Ascending aorta (tissue), 2 donors: ENCODE results near the gene CHIC2. TPM values are rescaled to one million over a fixed set of nuclear protein-coding genes. Genes with fewer than 3 reads are reported as not detected.

Source experiments
- DNase-seq, 2 donors: peaks; one replicate each; pipeline ENCODE4 v3.0.0-alpha.2; 2019; ENCODE audit warnings: low spot score in 2 of 2
- H3K27ac ChIP-seq, 2 donors: fragments of 200-600 bp; sonication (generic); one replicate each; pipeline ENCODE4 v1.5.1; 2016 to 2017; ENCODE audit warnings: mild to moderate bottlenecking in 1 of 2
- H3K27me3 ChIP-seq: fragments of 200-600 bp; sonication (generic); one replicate; pipeline ENCODE4 v1.5.1; 2017
- H3K36me3 ChIP-seq, 2 donors: fragments of 200-600 bp; sonication (generic); one replicate each; pipeline ENCODE4 v1.5.1; 2016
- H3K4me1 ChIP-seq, 2 donors: fragments of 200-600 bp; sonication (generic); one replicate each; pipeline ENCODE4 v1.5.1; 2016 to 2017; ENCODE audit warnings: mild to moderate bottlenecking in 1 of 2
- H3K4me3 ChIP-seq, 2 donors: fragments of 200-600 bp; sonication (generic); one replicate each; pipeline ENCODE4 v1.5.1; 2016 to 2017; ENCODE audit warnings: mild to moderate bottlenecking in 1 of 2
- H3K9me3 ChIP-seq, 2 donors: fragments of 200-600 bp; sonication (generic); one replicate each; pipeline ENCODE4 v1.5.1; 2016
- intact Hi-C: fragments of 100-400 bp; cut with DNase I; formaldehyde crosslinking; loops from one replicate; pipeline ENCODE4 v1.15.1; 2023
- total RNA-seq: library from RNA; depleted of rRNA; stranded (reverse); fragments of >200 nt; gene quantifications from one replicate; pipeline ENCODE4 v1.1.0, GENCODE V29; 2016
- TF ChIP-seq, protein P1 (sequence below), 3 experiments: fragments of 200-600 bp in 2 of 3; fragments of 450-650 bp in 1 of 3; sonication (generic) in 2 of 3; IDR thresholded peaks; one replicate each; pipeline ENCODE4 v1.5.1; 2016 to 2019; ENCODE audit warnings: antibody characterized with exemption in 3 of 3, mild to moderate bottlenecking in 1 of 3, moderate library complexity in 1 of 3

CHIC2 gene
- total RNA-seq, 1 donor from 2014 or later, result 34.1 TPM

DNA sequence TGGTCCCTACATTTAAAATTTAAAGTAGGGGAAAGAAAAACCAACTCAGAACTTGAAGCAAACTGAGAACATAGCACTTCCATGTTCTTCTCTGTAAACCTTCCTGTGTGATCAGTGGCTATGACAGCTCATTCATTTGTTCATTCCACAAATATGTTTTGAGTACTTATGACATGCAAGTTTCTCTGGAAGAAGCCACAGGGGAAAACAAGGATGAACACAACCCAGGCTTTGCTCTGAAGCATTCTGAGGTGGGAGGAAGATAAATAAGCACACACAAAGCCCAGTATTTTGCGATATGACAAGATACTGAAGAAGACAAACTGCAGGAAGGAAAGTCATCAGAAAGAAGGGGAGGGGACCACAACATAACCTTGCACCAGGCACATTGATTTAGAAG lies 96.4 kb downstream of the CHIC2 start:
- DNase-seq, result no peak
- Histone ChIP-seq H3K36me3 (no peaks in the 10 kb centered on the region), H3K9me3 (no peaks in the 10 kb centered on the region), H3K27ac (no peak overlapping the region), H3K4me3 (no peak overlapping the region), H3K27me3 (no peaks in the 10 kb centered on the region), H3K4me1 (no peaks in the 10 kb centered on the region)
- TF ChIP-seq, protein P1, sequence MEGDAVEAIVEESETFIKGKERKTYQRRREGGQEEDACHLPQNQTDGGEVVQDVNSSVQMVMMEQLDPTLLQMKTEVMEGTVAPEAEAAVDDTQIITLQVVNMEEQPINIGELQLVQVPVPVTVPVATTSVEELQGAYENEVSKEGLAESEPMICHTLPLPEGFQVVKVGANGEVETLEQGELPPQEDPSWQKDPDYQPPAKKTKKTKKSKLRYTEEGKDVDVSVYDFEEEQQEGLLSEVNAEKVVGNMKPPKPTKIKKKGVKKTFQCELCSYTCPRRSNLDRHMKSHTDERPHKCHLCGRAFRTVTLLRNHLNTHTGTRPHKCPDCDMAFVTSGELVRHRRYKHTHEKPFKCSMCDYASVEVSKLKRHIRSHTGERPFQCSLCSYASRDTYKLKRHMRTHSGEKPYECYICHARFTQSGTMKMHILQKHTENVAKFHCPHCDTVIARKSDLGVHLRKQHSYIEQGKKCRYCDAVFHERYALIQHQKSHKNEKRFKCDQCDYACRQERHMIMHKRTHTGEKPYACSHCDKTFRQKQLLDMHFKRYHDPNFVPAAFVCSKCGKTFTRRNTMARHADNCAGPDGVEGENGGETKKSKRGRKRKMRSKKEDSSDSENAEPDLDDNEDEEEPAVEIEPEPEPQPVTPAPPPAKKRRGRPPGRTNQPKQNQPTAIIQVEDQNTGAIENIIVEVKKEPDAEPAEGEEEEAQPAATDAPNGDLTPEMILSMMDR (IDR thresholded peaks at IDR 0.05), result no peak
- intact Hi-C loops, result no loop called here

DNA sequence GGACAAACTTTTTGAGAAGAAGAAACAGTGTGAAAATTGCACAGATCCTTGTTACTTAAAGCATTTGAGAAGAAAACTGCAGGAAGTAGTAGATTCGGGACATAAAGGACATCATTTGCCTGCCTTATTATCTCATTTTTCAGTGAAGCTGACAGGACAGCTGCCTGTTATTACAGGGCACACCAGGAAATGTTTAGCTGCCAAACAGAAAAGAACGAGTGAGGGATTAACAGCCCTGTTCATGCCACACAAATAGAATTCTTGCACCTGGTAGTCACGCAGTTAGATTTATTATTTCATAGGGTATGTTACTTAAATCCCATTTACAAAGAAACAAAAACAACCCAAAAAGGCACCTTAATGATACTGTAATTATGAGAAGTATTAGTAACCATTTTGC lies 100.6 kb downstream of the CHIC2 start:
- TF ChIP-seq, protein P1 (IDR thresholded peaks at IDR 0.05), result no peak
- Histone ChIP-seq H3K4me1 (no peaks in the 10 kb centered on the region), H3K9me3 (no peaks in the 10 kb centered on the region), H3K36me3 (no peaks in the 10 kb centered on the region), H3K4me3 (no peak overlapping the region), H3K27ac (no peak overlapping the region), H3K27me3 (no peaks in the 10 kb centered on the region)
- intact Hi-C loops, result no loop called here
- DNase-seq, result no peak

DNA sequence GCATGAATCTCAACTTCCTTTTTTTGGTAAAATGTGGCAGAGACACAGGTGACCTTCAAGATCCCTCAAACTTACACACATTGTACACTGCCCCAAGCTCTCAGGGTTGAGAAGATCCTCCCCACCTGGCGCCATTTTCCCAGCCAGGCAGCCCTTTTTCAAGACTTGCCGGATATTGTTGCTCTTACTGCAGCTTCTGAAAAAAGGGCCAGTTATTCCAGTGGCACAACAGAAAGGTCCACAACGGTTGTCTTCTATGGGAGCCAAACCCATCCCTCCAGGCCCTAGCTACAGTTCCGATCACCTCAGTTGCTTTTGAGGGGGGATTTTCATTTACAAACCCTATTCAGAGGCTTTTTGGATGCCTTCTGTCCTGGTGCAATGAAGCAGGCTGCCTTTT lies 101.1 kb downstream of the CHIC2 start:
- DNase-seq, result no peak
- H3K9me3 ChIP-seq, result no peaks in the 10 kb centered on the region
- intact Hi-C loops, result no loop called here
- no peaks in the 10 kb centered on the region for H3K36me3 ChIP-seq
- no peak overlapping the region for H3K4me3 ChIP-seq
- no peak overlapping the region for H3K27ac ChIP-seq
- no peaks in the 10 kb centered on the region for H3K27me3 ChIP-seq
- TF ChIP-seq, protein P1 (IDR thresholded peaks at IDR 0.05), result no peak
- no peaks in the 10 kb centered on the region for H3K4me1 ChIP-seq

DNA sequence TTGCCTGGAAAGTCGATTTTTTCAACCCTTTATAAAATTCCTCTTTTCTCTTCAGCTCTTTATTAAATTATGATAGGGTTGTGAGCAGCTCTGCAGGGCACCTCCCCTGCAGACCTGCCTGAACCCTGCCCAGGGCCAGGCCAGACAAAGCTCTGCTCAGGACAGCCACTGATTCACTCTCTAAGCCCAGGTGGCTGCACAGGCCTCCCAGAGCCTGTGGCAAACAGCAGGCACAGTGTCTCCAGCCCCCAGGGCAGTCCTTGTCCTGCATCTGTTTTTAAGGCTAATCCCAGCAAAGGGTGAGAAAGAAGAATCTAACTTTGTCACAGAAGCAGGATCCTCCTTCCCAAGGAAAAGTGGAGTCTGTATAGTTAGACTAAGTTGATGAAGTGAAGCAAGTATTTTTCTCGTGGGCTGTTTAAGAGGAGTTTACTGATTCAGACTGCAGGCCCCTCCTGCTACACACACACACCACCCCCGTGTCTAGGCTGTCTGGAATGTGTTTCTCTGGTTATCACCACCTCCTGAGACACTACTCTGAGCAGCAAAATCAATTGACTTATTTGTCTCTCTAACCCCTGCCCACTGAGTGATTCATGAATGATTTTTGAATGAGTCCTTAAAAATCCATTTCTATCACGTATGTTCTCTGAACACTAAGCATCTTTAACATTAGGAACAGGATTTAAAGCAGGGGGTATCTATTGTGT lies 101.7 kb downstream of the CHIC2 start:
- Histone ChIP-seq H3K9me3 (no peaks in the 10 kb centered on the region), H3K36me3 (no peaks in the 10 kb centered on the region), H3K4me3 (no peak overlapping the region), H3K27me3 (no peaks in the 10 kb centered on the region), H3K4me1 (no peaks in the 10 kb centered on the region), H3K27ac (no peak overlapping the region)
- no peak for DNase-seq
- intact Hi-C loops, result no loop called here
- TF ChIP-seq, protein P1 (IDR thresholded peaks at IDR 0.05), result no peak

- no peak overlapping the region for H3K27ac ChIP-seq
- TF ChIP-seq, protein P1 (IDR thresholded peaks at IDR 0.05), result no peak
Observed at GRCh38 chr4:53961351-53961750, 103.1 kb downstream of the CHIC2 start.

GRCh38 chr4:53960843-53961242 lies 103.6 kb downstream of the CHIC2 start:
- TF ChIP-seq, protein P1 (IDR thresholded peaks at IDR 0.05), result no peak
- DNase-seq, result no peak
- Histone ChIP-seq H3K4me1 (no peaks in the 10 kb centered on the region), H3K9me3 (no peaks in the 10 kb centered on the region), H3K27me3 (no peaks in the 10 kb centered on the region), H3K4me3 (no peak overlapping the region), H3K27ac (no peak overlapping the region), H3K36me3 (no peaks in the 10 kb centered on the region)
- intact Hi-C loops, result no loop called here

More at GRCh38 chr4:53961351-53961750, 103.1 kb downstream of the CHIC2 start:
- no peaks in the 10 kb centered on the region for H3K4me1 ChIP-seq
- H3K4me3 ChIP-seq, result no peak overlapping the region
- intact Hi-C loops, result no loop called here
- no peaks in the 10 kb centered on the region for H3K9me3 ChIP-seq
- DNase-seq, result no peak
- no peaks in the 10 kb centered on the region for H3K36me3 ChIP-seq
- H3K27me3 ChIP-seq, result no peaks in the 10 kb centered on the region
